Adipocyte (in vitro differentiated cells): Measurements from ENCODE around the gene ALDH1B1.

ENCODE experiments used
- DNase-seq: peaks from one replicate; pipeline ENCODE4 v3.0.0-alpha.2; 2015; ENCODE audit warnings: low read depth
- H3K27me3 ChIP-seq: replicated peaks from 2 replicates; pipeline ENCODE4 v1.7.0; 2013; ENCODE audit warnings: mild to moderate bottlenecking, low read length, moderate library complexity; ENCODE audit not compliant: control insufficient read depth, insufficient read depth
- H3K36me3 ChIP-seq: 2 replicates; pipeline ENCODE4 v1.7.0; 2013; ENCODE audit warnings: low read length, mild to moderate bottlenecking, moderate library complexity; ENCODE audit not compliant: control insufficient read depth, insufficient read depth, severe bottlenecking
- H3K4me1 ChIP-seq: 2 replicates; pipeline ENCODE4 v1.7.0; 2013; ENCODE audit warnings: mild to moderate bottlenecking, low read length, moderate library complexity; ENCODE audit not compliant: control insufficient read depth, insufficient read depth
- H3K4me3 ChIP-seq: 2 replicates; pipeline ENCODE4 v1.7.0; 2013; ENCODE audit warnings: mild to moderate bottlenecking, low read length, moderate library complexity
- H3K9ac ChIP-seq: 2 replicates; pipeline ENCODE4 v1.7.0; 2013; ENCODE audit warnings: mild to moderate bottlenecking, low read length, moderate library complexity
- H3K9me3 ChIP-seq: 2 replicates; pipeline ENCODE4 v1.7.0; 2013; ENCODE audit warnings: mild to moderate bottlenecking, low read length, moderate library complexity; ENCODE audit not compliant: control insufficient read depth

Gene ALDH1B1

DNA sequence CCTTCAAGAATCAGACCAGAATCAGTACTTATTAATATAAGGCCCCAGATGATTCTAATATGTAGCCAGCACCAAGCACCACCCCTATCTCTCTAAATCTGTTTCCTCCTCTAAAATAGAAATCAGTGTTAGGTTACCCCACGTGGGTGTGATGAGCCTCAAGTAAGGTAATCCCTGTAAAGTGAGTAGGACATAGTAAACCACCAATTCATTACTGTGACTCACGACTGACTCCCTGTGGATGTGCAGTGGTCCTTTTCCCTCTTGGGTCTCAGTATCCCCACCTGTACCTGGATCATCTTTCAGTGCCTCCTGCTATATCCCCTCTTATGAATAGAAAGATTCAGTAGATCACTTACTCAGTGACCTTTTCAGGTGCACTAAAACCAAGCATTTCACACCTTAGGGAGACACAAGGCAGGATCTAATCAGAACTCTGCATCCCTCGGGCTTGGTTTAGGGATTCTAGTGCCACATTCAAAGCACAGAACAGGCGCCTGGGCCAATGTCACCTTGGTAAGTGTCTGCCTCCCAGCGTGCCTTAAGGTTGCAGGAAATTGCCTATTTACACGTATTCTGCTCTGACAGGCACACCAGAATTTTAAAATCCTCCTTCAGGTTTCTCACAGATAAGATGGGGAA, 12.2 kb upstream of the ALDH1B1 start:
- no peak for DNase-seq
- no peak overlapping the region for H3K9ac ChIP-seq
- H3K36me3 ChIP-seq = no peaks in the 10 kb centered on the region
- no peak overlapping the region for H3K4me3 ChIP-seq
- no peaks in the 10 kb centered on the region for H3K9me3 ChIP-seq
- peaks cover 13% of the 10 kb centered on the region for H3K27me3 ChIP-seq
- peaks cover 7% of the 10 kb centered on the region for H3K4me1 ChIP-seq

DNA sequence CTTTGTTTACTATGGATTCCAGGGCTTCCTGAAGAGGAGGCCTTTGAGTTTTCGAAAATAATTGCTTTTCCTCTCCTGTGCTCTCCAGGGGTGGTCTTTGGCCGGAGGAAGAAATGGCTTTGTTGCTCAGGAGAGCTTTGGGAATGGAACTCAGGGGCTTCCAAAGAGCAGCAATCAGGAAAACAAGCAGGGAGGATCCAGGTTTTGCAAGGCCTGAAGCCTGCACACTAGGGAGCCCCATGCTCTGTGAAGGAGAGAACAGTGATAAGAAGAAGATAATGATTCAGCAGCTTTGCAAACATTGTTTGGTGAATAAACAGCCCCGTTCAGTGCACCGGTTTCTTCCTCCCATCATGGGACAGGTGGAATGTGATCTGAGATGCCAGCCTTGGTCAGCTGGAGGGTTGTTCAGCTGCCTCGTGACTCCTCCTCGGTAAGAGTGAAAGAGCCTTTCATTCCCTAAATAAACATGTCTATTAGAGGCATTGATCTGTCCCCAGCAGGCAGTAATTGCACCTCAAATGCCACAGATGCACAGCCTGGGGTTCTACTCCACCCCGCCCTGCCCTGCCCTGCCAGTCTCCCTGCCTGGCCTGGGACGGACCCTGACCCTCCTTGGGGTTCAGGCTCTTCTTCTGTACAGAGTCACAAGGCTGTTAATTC, 11.5 kb upstream of the ALDH1B1 start:
- peaks cover 7% of the 10 kb centered on the region for H3K27me3 ChIP-seq
- H3K9me3 ChIP-seq = no peaks in the 10 kb centered on the region
- H3K9ac ChIP-seq = no peak overlapping the region
- H3K36me3 ChIP-seq = no peaks in the 10 kb centered on the region
- H3K4me1 ChIP-seq = peaks cover 10% of the 10 kb centered on the region
- DNase-seq = no peak
- no peak overlapping the region for H3K4me3 ChIP-seq

DNA sequence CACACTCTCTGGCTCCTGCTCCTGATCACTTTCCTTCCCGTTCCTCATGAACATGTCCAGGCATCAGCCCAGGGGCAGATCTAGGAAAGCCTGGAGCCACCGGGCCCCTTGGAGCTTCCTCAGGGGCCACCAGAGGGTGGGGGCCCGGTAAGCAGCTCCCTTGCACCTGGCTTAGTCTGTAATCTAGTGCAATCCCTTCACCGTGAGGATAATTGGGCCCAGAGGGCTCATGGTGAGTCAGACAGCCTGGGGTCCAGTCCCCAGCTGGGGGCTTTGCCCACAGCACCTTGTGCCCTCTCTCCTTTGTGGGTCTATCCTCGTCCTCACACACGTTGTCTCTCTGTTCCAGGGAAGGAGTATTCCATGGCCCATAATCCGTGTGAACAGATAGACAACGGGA, 10.4 kb upstream of the ALDH1B1 start:
- Histone ChIP-seq H3K36me3 (no peaks in the 10 kb centered on the region), H3K4me3 (no peak overlapping the region), H3K27me3 (no peaks in the 10 kb centered on the region), H3K9ac (no peak overlapping the region), H3K9me3 (no peaks in the 10 kb centered on the region), H3K4me1 (peaks cover 10% of the 10 kb centered on the region)
- DNase-seq = no peak

DNA sequence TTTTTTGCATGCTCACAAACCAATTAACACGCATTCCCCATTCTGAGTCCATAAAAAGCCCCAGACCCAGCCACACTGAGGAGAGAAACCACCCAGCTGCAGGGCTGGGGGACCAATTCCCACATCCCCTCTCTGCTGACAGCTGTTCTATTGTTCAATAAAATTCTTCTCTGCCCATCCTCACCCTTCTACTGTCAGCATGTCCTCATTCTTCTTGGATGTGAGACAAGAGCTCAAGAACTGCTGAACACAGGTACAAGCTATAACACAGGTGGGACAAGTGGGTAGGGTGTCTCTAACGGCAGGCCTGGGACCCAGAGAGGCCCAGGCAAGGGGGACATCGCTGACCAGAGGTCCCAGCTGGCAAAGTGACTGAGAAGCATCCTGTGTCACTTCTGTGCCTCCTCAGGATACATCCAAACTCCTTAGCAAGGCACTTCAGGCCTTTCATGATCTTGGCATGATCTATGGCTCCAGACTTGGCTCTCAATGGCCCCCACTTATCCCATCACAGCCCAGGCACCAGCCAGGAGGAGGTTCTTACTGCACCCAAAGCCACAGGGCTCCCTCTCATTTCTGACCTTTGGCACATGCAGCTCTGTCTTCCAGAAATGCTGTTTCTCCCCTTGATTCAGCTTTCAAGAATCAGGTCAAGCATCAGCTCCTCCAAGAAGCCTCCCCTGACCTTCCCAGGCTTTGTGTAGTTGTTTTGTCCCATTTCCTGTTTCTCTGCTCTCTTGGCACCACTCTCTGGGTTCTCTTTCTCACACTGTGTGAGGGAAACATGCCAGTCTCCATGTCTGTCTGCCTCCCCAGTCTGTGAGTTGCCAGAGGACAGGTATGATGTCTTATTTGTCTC, 7.3 kb upstream of the ALDH1B1 start:
- H3K4me1 ChIP-seq = peaks cover 31% of the 10 kb centered on the region
- H3K9ac ChIP-seq = no peak overlapping the region
- H3K36me3 ChIP-seq = no peaks in the 10 kb centered on the region
- H3K4me3 ChIP-seq = no peak overlapping the region
- H3K9me3 ChIP-seq = no peaks in the 10 kb centered on the region
- no peak for DNase-seq
- H3K27me3 ChIP-seq = no peaks in the 10 kb centered on the region

DNA sequence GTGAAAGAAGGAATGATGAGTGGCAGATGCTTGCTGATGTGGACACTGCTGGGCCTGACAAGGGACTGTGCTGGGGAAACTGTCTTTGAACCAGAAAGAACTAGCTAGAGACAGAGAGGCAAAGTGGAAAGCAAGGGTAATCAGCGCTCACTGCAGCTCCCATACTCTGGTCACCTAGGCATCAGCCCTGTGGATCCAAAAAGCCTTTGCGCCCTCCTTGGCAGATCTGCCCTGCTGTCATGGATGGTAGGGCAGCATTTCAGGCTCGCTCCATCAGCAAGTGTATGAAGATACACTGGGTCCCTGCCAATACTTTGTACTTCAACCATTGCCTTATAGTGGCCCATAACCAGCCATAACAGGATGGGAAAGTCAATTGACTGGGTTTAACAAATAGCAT, 6.6 kb upstream of the ALDH1B1 start:
- H3K36me3 ChIP-seq = no peaks in the 10 kb centered on the region
- H3K4me3 ChIP-seq = no peak overlapping the region
- peaks cover 32% of the 10 kb centered on the region for H3K4me1 ChIP-seq
- H3K9ac ChIP-seq = no peak overlapping the region
- H3K27me3 ChIP-seq = no peaks in the 10 kb centered on the region
- H3K9me3 ChIP-seq = no peaks in the 10 kb centered on the region
- DNase-seq = no peak

DNA sequence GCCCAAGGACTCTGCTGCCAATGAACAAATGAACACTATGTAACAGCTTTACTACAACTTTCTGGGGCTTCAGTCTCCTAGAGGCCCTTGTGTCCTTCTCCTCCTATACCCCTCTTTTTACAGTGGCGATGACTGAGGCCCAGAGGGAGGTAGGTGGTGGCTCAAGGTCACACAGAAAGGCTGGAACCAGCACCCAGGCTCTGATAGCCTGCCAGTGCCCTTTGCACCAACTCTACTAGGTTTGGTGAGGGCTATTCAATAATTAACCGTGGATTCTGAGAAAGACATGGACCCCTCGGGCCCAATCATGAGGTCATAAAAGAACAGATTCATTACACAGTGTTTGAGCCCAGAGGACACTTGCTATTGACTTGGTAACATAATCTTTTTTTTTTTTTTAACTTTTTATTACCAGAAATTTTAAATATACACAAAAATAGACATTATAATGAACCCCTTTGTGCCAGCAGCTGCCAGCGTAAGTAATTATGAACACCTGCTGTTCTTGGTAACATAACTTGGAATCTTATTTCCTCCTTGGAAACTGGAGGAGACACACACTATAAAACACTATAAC, 6.1 kb upstream of the ALDH1B1 start:
- peaks cover 32% of the 10 kb centered on the region for H3K4me1 ChIP-seq
- no peaks in the 10 kb centered on the region for H3K36me3 ChIP-seq
- no peak for DNase-seq

DNA sequence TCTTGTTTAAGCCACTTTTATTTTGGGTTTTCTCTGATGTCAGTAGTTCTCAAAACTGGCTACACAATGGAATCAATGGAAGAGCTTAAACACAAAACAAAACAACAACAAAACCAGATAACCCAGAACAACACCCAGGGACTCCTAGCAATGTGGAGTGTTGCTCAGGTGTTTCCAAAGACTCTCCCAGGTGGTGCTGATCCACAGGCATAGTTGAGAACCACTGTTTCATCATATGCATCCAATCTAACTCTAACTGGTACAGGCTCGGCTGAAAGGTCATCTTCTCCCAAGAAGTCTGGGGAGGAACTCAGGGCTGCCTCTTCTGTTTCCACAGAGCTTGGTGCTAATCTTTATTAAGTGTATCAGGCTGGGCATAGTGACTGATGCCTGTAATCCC, 5.4 kb upstream of the ALDH1B1 start:
- DNase-seq = no peak
- H3K4me1 ChIP-seq = peaks cover 34% of the 10 kb centered on the region
- H3K9ac ChIP-seq = no peak overlapping the region
- H3K36me3 ChIP-seq = no peaks in the 10 kb centered on the region
- H3K9me3 ChIP-seq = no peaks in the 10 kb centered on the region
- no peaks in the 10 kb centered on the region for H3K27me3 ChIP-seq
- no peak overlapping the region for H3K4me3 ChIP-seq

More for the DNA sequence above, 6.1 kb upstream of the ALDH1B1 start:
- H3K9ac ChIP-seq = no peak overlapping the region
- H3K27me3 ChIP-seq = no peaks in the 10 kb centered on the region
- H3K4me3 ChIP-seq = no peak overlapping the region
- no peaks in the 10 kb centered on the region for H3K9me3 ChIP-seq

DNA sequence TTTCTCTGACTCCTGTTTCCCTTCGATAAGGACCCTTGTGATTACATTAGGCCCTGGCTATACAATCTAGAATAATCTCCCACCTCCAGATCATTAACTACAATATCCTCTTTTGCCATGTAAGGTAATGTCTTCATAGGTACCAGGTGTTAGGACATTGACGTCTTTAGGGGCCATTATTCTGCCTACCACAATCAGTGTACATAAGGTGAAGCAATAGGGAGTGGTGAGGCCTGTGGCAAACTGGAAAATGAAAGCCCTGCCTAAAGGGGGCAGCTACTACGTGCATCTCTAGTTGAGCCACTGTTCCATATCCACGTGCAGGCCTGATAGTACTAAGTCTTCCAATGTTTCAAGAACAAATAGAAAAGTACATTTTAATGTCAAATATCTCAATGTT, 4.8 kb upstream of the ALDH1B1 start:
- no peaks in the 10 kb centered on the region for H3K27me3 ChIP-seq
- no peaks in the 10 kb centered on the region for H3K36me3 ChIP-seq
- H3K9me3 ChIP-seq = no peaks in the 10 kb centered on the region
- no peak overlapping the region for H3K9ac ChIP-seq
- peaks cover 35% of the 10 kb centered on the region for H3K4me1 ChIP-seq
- no peak overlapping the region for H3K4me3 ChIP-seq
- no peak for DNase-seq

DNA sequence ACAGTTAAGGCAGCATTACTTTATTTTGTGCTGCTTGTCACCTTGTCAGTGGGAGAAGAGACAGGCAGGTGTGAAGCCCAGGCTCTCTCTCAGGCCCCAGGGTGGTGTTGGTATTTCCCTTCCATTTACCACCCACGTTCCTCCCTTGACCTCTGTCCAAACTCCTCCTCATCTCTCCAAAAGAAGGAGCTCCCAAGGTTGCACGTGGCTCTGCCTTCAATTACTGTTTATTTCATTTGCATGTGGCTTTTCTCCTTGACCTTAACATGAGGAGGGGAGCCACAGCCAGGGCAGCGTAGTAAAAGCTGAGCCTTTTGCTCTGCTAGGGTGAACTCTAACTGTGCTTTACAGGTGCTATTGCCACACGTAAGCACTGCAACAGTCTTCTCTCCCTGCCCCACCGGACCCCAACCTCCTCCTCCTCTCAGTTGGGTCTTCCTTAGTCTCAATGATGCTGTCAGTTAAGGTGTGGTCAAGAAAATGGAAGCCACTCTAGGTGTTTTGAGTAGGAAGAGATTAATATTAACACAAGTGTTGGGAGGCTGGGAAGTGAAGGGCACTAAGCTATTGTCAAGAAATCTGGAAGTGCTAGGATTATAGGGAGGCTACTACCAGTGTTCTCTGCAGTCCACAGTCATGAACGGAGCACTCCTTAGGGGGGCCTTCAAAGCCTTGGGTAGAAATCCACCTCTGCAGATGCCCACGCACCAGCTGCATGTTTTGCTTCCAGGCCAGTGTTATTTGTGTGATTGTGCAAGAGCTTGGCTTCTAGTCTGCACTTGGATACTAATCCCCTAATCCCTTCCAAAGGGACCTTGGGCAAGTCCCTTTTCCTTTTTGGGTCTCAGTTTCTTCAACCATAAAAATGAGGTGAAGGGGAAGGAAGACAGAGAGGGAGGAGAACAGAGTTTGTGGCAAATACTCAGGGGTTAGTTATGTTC, 3.9 kb upstream of the ALDH1B1 start:
- Histone ChIP-seq H3K4me1 (peaks cover 36% of the 10 kb centered on the region), H3K27me3 (no peaks in the 10 kb centered on the region), H3K4me3 (peak overlapping the region; percentile 46), H3K9ac (peak overlapping the region; percentile 82), H3K36me3 (no peaks in the 10 kb centered on the region), H3K9me3 (no peaks in the 10 kb centered on the region)
- peak; percentile 83 for DNase-seq

DNA sequence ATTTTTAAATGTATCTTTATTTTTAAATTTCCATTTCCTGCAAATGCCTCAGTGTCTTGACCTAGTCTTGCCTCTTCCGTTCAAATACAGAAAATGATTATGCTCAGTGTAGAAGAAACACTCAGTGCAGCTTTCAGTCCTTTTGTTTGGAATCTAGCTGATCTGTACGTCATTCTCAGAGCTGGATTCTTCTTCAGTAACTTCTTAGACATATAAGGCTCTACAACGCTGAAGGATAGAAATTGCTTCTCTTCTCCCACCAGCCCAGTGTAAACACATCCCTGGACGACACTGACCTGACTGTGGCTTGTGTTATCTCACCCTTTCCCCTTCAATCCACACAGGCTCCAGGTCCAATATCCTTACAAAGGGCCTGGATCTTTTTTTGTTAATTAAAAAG, 3.2 kb upstream of the ALDH1B1 start:
- Histone ChIP-seq H3K27me3 (no peaks in the 10 kb centered on the region), H3K4me3 (peak overlapping the region; percentile 46), H3K9me3 (no peaks in the 10 kb centered on the region), H3K4me1 (peaks cover 41% of the 10 kb centered on the region), H3K9ac (peak overlapping the region; percentile 82), H3K36me3 (no peaks in the 10 kb centered on the region)
- DNase-seq = peak; percentile 37
